Keratinocyte (primary cell): Measurements from ENCODE around the gene EHBP1. TPM values are rescaled to one million over a fixed set of nuclear protein-coding genes. Genes with fewer than 3 reads are reported as not detected.

Experiments used
- DNase-seq: peaks from one replicate; pipeline ENCODE4 v3.0.0-alpha.2; 2011; ENCODE audit warnings: low read depth, missing footprints, low spot score
- FAIRE-seq: peaks from 2 replicates; lab custom pipeline; 2011; peaks lifted over from hg19 to GRCh38; lab: Jason Lieb, UNC
- H2AFZ ChIP-seq: 2 replicates; pipeline ENCODE4 v1.6.0; 2012; ENCODE audit warnings: low read length, control low read depth, inconsistent platforms; ENCODE audit not compliant: control insufficient read depth
- H3K27ac ChIP-seq: 2 replicates; pipeline ENCODE4 v1.5.1; 2011; ENCODE audit warnings: low read length; ENCODE audit not compliant: control insufficient read depth, insufficient read depth
- H3K27me3 ChIP-seq: 3 replicates; pipeline ENCODE4 v1.6.0; 2011; ENCODE audit warnings: low read length; ENCODE audit not compliant: control insufficient read depth, insufficient read depth; ENCODE audit errors: extremely low read depth
- H3K36me3 ChIP-seq, 2 experiments: 2 replicates in 1 of 2; 3 replicates in 1 of 2; pipeline ENCODE4 v1.5.1; 2011; ENCODE audit warnings: low read length in 2 of 2, mild to moderate bottlenecking in 1 of 2; ENCODE audit not compliant: control insufficient read depth in 2 of 2, insufficient read depth in 2 of 2; ENCODE audit errors: extremely low read depth in 1 of 2
- H3K4me1 ChIP-seq: 3 replicates; pipeline ENCODE4 v1.5.1; 2011; ENCODE audit warnings: low read length; ENCODE audit not compliant: control insufficient read depth, insufficient read depth; ENCODE audit errors: extremely low read depth
- H3K4me2 ChIP-seq: 3 replicates; pipeline ENCODE4 v1.6.0; 2011; ENCODE audit warnings: low read depth, low read length; ENCODE audit not compliant: control insufficient read depth, insufficient read depth; ENCODE audit errors: extremely low read depth
- H3K4me3 ChIP-seq, 3 experiments: fragments of 200-600 bp in 1 of 3; sonication (generic) in 1 of 3; 2 replicates in 2 of 3; 3 replicates in 1 of 3; pipeline ENCODE4 v1.5.1; 2011 to 2016; ENCODE audit warnings: low read length in 3 of 3, mild to moderate bottlenecking in 3 of 3, control low read depth in 2 of 3, inconsistent platforms in 1 of 3, low read depth in 1 of 3, mixed read lengths in 1 of 3, mixed run types in 1 of 3, moderate library complexity in 1 of 3; ENCODE audit not compliant: control insufficient read depth in 2 of 3, insufficient read depth in 2 of 3; ENCODE audit errors: extremely low read depth in 1 of 3
- H3K79me2 ChIP-seq: 2 replicates; pipeline ENCODE4 v1.6.0; 2012; ENCODE audit warnings: low read length; ENCODE audit not compliant: control insufficient read depth, insufficient read depth
- H3K9ac ChIP-seq: 3 replicates; pipeline ENCODE4 v1.6.0; 2011; ENCODE audit warnings: low read length; ENCODE audit not compliant: control insufficient read depth, insufficient read depth; ENCODE audit errors: extremely low read depth
- H3K9me1 ChIP-seq: 3 replicates; pipeline ENCODE4 v1.6.0; 2011; ENCODE audit warnings: low read length; ENCODE audit not compliant: control insufficient read depth, insufficient read depth; ENCODE audit errors: extremely low read depth
- H3K9me3 ChIP-seq: 2 replicates; pipeline ENCODE4 v1.5.1; 2012; ENCODE audit warnings: low read depth, low read length; ENCODE audit not compliant: control insufficient read depth
- H4K20me1 ChIP-seq: 3 replicates; pipeline ENCODE4 v1.6.0; 2011; ENCODE audit warnings: low read length; ENCODE audit not compliant: control insufficient read depth, insufficient read depth; ENCODE audit errors: extremely low read depth
- EZH2 ChIP-seq: IDR thresholded peaks from one replicate; pipeline ENCODE4 v1.6.1; 2012; ENCODE audit warnings: inconsistent platforms, mild to moderate bottlenecking, low read length, moderate library complexity
- dilution Hi-C: fragments of 300-500 bp; cut with MboI; formaldehyde crosslinking; loops from one replicate; pipeline ENCODE4 v1.7.0; 2020; ENCODE audit warnings: low sequenced_read_pairs; ENCODE audit not compliant: extremely low pct_ligation_motif_present
- polyA plus RNA-seq, 5 experiments: library from polyadenylated mRNA; depleted of rRNA in 3 of 5; stranded (reverse) in 3 of 5; stranded (forward) in 1 of 5; unstranded in 1 of 5; fragments of >200 nt; gene quantifications; 1 replicate in 1 of 5; 2 replicates in 3 of 5; 3 replicates in 1 of 5; pipeline versions ENCODE4 v1.2.1 to v1.2.3, GENCODE V29; 2011 to 2012; ENCODE audit warnings: missing spikeins in 2 of 5, low read depth in 1 of 5, low replicate concordance in 1 of 5
- TF ChIP-seq, protein P1 (sequence below), 3 experiments: IDR thresholded peaks in 1 of 3; conservative IDR thresholded peaks in 1 of 3; optimal IDR thresholded peaks in 1 of 3; 2 replicates in 2 of 3; 3 replicates in 1 of 3; pipeline versions ENCODE3 to v1.5.1; 2011; ENCODE audit warnings: low read length in 3 of 3, mild to moderate bottlenecking in 3 of 3, moderate library complexity in 2 of 3, control low read depth in 1 of 3, inconsistent platforms in 1 of 3; ENCODE audit not compliant: insufficient read depth in 2 of 3; ENCODE audit errors: extremely low read depth in 1 of 3

Gene EHBP1
- polyA plus RNA-seq, 1 donor (not counting 4 experiments of a cell fraction or from before 2014, with no cell fraction given), result 59.0 TPM

DNA sequence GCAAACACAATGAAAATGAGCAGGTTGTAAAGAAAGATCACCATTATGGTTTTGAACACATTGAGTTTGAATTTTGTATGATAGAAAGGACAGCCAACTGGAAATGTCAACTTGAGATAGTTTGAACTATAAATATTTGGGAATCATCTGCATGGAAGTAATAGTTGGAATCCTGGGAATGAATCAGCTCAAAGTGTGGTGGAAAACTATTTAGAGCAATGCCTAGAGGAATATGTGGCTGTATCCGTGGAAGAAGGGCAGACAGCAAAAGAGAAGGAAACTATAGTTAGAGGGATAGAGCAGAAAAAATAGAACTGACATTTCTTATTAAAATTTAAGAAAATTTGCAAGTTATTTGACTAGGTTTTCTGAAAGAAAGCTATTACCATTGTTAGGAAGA, 232.6 kb downstream of the EHBP1 start:
- FAIRE-seq (no peak), DNase-seq (no peak)
- TF ChIP-seq, protein P1, sequence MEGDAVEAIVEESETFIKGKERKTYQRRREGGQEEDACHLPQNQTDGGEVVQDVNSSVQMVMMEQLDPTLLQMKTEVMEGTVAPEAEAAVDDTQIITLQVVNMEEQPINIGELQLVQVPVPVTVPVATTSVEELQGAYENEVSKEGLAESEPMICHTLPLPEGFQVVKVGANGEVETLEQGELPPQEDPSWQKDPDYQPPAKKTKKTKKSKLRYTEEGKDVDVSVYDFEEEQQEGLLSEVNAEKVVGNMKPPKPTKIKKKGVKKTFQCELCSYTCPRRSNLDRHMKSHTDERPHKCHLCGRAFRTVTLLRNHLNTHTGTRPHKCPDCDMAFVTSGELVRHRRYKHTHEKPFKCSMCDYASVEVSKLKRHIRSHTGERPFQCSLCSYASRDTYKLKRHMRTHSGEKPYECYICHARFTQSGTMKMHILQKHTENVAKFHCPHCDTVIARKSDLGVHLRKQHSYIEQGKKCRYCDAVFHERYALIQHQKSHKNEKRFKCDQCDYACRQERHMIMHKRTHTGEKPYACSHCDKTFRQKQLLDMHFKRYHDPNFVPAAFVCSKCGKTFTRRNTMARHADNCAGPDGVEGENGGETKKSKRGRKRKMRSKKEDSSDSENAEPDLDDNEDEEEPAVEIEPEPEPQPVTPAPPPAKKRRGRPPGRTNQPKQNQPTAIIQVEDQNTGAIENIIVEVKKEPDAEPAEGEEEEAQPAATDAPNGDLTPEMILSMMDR (optimal IDR thresholded peaks at IDR 0.05 in 1 of 3, IDR thresholded peaks at IDR 0.05 in 1 of 3, conservative IDR thresholded peaks at IDR 0.05 in 1 of 3; ENCODE audit: extremely low read depth in 1 of 3, insufficient read depth in 2 of 3, low read length in 3 of 3), result no peak
- TF ChIP-seq EZH2, result no peak
- H3K9me3 ChIP-seq, result no peaks in the 10 kb centered on the region
- no peak overlapping the region for H3K4me2 ChIP-seq
- no peaks in the 10 kb centered on the region for H3K79me2 ChIP-seq
- H3K9ac ChIP-seq, result no peak overlapping the region
- H3K4me3 ChIP-seq, result no peak overlapping the region
- H3K27me3 ChIP-seq, result no peaks in the 10 kb centered on the region
- H3K4me1 ChIP-seq, result peaks cover 7% of the 10 kb centered on the region
- no peak overlapping the region for H3K27ac ChIP-seq
- no peaks in the 10 kb centered on the region for H4K20me1 ChIP-seq
- no peaks in the 10 kb centered on the region for H3K9me1 ChIP-seq
- dilution Hi-C loops, result no loop called here
- no peak overlapping the region for H2AFZ ChIP-seq
- peaks cover 0 to 2% of the 10 kb centered on the region in 2 experiments for H3K36me3 ChIP-seq

DNA sequence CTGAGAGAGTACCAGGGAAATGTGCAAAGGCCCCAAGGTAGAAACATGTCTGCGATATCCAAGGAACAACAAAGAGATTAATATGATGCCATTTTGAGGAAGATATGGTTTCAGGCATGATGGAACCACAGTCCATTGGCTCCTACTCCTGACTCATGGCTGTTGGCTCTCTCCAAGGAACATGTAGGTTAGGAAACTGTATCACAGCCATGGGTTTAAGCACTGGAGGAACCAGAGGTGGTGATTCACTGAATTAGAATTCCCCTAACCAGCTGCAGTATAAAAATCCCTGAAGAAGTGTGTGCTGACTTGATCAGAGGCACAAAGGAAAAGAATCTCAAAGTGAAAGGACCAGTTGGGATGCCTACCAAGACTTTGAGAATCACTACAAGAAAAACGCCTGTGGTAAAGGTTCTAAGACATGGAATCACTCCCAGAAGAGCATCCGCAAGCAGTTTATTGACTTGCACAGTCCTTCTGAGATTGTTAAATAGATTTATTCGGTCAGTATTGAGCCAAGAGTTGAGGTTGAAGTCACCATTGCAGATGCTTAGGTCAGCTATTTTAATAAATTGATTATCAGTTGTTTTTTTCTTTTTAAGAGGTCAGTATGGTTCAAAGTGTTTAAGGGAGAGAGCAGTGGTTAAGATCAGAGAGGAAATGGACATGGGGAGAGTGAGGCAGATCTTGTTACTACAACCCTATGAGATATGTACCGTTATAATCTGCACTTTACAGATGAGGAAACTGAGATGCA, 234.4 kb downstream of the EHBP1 start:
- peaks cover 7% of the 10 kb centered on the region for H3K4me1 ChIP-seq
- peaks cover 0 to 3% of the 10 kb centered on the region in 2 experiments for H3K36me3 ChIP-seq
- peak overlapping the region; percentile 62 for H3K4me2 ChIP-seq
- peak; percentile 52 for DNase-seq
- no peaks in the 10 kb centered on the region for H3K9me1 ChIP-seq
- no peak overlapping the region for H3K9ac ChIP-seq
- peak overlapping the region; percentile 52 for H3K27ac ChIP-seq
- TF ChIP-seq, protein P1 (optimal IDR thresholded peaks at IDR 0.05 in 1 of 3, IDR thresholded peaks at IDR 0.05 in 1 of 3, conservative IDR thresholded peaks at IDR 0.05 in 1 of 3; ENCODE audit: extremely low read depth in 1 of 3, insufficient read depth in 2 of 3, low read length in 3 of 3), result no peak
- no peak for TF ChIP-seq EZH2
- no peaks in the 10 kb centered on the region for H3K79me2 ChIP-seq
- no peaks in the 10 kb centered on the region for H3K9me3 ChIP-seq
- H2AFZ ChIP-seq, result no peak overlapping the region
- FAIRE-seq, result peak; percentile 98
- no peaks in the 10 kb centered on the region for H3K27me3 ChIP-seq
- H3K4me3 ChIP-seq, result no peak overlapping the region
- H4K20me1 ChIP-seq, result no peaks in the 10 kb centered on the region
- dilution Hi-C loops, result no loop called here
